ENCODE measurements around the gene AKIRIN1. TPM values are rescaled to one million over a fixed set of nuclear protein-coding genes. Genes with fewer than 3 reads are reported as not detected.

Gene AKIRIN1
- total RNA-seq, 1 experiment from 2014 or later: 60.0 TPM

- no peak overlapping the region for H3K27ac ChIP-seq (ENCODE audit: low read depth, low read length)
- TF ChIP-seq SRF (IDR thresholded peaks at IDR 0.05; ENCODE audit: low read depth) (no peak), EGR1 (IDR thresholded peaks at IDR 0.05; ENCODE audit: low read depth) (no peak), JUND (IDR thresholded peaks at IDR 0.05) (no peak), RAD21 (IDR thresholded peaks at IDR 0.05; ENCODE audit: low read depth) (no peak), CTCF (IDR thresholded peaks at IDR 0.05 in 2 of 3, conservative IDR thresholded peaks at IDR 0.05 in 1 of 3; ENCODE audit: borderline replicate concordance in 1 of 3, insufficient read depth in 1 of 3, low read depth in 2 of 3, low read length in 2 of 3) (no peak), TCF7L2 (IDR thresholded peaks at IDR 0.05; ENCODE audit: borderline replicate concordance, extremely low read depth, insufficient read depth, insufficient read length) (no peak), ZNF274 (IDR thresholded peaks at IDR 0.05; ENCODE audit: low read depth, low read length) (no peak), CBX3 (IDR thresholded peaks at IDR 0.05; ENCODE audit: low read depth) (no peak), CEBPB (IDR thresholded peaks at IDR 0.05; ENCODE audit: low read depth) (no peak), SIN3A (IDR thresholded peaks at IDR 0.05; ENCODE audit: low read depth) (no peak)
- TF ChIP-seq, protein P1, sequence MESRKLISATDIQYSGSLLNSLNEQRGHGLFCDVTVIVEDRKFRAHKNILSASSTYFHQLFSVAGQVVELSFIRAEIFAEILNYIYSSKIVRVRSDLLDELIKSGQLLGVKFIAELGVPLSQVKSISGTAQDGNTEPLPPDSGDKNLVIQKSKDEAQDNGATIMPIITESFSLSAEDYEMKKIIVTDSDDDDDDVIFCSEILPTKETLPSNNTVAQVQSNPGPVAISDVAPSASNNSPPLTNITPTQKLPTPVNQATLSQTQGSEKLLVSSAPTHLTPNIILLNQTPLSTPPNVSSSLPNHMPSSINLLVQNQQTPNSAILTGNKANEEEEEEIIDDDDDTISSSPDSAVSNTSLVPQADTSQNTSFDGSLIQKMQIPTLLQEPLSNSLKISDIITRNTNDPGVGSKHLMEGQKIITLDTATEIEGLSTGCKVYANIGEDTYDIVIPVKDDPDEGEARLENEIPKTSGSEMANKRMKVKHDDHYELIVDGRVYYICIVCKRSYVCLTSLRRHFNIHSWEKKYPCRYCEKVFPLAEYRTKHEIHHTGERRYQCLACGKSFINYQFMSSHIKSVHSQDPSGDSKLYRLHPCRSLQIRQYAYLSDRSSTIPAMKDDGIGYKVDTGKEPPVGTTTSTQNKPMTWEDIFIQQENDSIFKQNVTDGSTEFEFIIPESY (IDR thresholded peaks at IDR 0.05; ENCODE audit: extremely low read depth, insufficient replicate concordance, low read length): no peak
- TF ChIP-seq, protein P2, sequence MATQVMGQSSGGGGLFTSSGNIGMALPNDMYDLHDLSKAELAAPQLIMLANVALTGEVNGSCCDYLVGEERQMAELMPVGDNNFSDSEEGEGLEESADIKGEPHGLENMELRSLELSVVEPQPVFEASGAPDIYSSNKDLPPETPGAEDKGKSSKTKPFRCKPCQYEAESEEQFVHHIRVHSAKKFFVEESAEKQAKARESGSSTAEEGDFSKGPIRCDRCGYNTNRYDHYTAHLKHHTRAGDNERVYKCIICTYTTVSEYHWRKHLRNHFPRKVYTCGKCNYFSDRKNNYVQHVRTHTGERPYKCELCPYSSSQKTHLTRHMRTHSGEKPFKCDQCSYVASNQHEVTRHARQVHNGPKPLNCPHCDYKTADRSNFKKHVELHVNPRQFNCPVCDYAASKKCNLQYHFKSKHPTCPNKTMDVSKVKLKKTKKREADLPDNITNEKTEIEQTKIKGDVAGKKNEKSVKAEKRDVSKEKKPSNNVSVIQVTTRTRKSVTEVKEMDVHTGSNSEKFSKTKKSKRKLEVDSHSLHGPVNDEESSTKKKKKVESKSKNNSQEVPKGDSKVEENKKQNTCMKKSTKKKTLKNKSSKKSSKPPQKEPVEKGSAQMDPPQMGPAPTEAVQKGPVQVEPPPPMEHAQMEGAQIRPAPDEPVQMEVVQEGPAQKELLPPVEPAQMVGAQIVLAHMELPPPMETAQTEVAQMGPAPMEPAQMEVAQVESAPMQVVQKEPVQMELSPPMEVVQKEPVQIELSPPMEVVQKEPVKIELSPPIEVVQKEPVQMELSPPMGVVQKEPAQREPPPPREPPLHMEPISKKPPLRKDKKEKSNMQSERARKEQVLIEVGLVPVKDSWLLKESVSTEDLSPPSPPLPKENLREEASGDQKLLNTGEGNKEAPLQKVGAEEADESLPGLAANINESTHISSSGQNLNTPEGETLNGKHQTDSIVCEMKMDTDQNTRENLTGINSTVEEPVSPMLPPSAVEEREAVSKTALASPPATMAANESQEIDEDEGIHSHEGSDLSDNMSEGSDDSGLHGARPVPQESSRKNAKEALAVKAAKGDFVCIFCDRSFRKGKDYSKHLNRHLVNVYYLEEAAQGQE (IDR thresholded peaks at IDR 0.05; ENCODE audit: low read depth): no peak
- H3K9ac ChIP-seq (ENCODE audit: low read length): no peak overlapping the region
- no peak overlapping the region for H3K4me2 ChIP-seq (ENCODE audit: low read length)
- no peak for DNase-seq (ENCODE audit: low read depth, low spot score)
- ChIA-PET RAD21 (ENCODE audit: low non-redundant PET in 1 of 2, low total read pairs in 2 of 2, uncharacterized antibody in 2 of 2, unreplicated experiment in 2 of 2) (no interaction called here), POLR2A (no interaction called here), CTCF (no interaction called here)
- no peak for ATAC-seq
- H3K9me3 ChIP-seq (ENCODE audit: control insufficient read depth in 1 of 2, insufficient read depth in 1 of 2, low read depth in 1 of 2, low read length in 2 of 2): no peaks in the 10 kb centered on the region
- H3K79me2 ChIP-seq (ENCODE audit: insufficient read depth, low read length): peaks cover 47% of the 10 kb centered on the region
- no peak overlapping the region for H2AFZ ChIP-seq (ENCODE audit: low read depth, low read length, poor library complexity, severe bottlenecking)
- no TSS peak for BruUV-seq (replicated peaks)
- no peaks in the 10 kb centered on the region for H3K9me2 ChIP-seq (ENCODE audit: insufficient read depth)
- no peaks in the 10 kb centered on the region for H3K4me1 ChIP-seq (ENCODE audit: control insufficient read depth in 1 of 2, insufficient read depth in 2 of 2, low read length in 2 of 2)
- H3K27me3 ChIP-seq (ENCODE audit: insufficient read depth, low read length): no peaks in the 10 kb centered on the region
- intact Hi-C loops (cut with micrococcal nuclease): no loop called here
- no peak overlapping the region for H3K4me3 ChIP-seq (replicated peaks in 1 of 2; ENCODE audit: low read depth in 1 of 2, low read length in 2 of 2)
- 0 out of 2 replicates have a peak, but pooled peaks cover under 1% of the 10 kb centered on the region for H4K20me1 ChIP-seq (ENCODE audit: insufficient read depth)
- peaks cover 64 to 66% of the 10 kb centered on the region in 2 experiments for H3K36me3 ChIP-seq (ENCODE audit: control insufficient read depth in 1 of 2, insufficient read depth in 2 of 2, low read length in 2 of 2)
These were observed 12.2 kb downstream of the AKIRIN1 start for GRCh38 chr1:39003281-39003680.
